ENCODE measurements around the gene GPRC5B. TPM values are rescaled to one million over a fixed set of nuclear protein-coding genes. Genes with fewer than 3 reads are reported as not detected.

GPRC5B gene
- total RNA-seq, 1 experiment from 2014 or later = 7.6 TPM

DNA sequence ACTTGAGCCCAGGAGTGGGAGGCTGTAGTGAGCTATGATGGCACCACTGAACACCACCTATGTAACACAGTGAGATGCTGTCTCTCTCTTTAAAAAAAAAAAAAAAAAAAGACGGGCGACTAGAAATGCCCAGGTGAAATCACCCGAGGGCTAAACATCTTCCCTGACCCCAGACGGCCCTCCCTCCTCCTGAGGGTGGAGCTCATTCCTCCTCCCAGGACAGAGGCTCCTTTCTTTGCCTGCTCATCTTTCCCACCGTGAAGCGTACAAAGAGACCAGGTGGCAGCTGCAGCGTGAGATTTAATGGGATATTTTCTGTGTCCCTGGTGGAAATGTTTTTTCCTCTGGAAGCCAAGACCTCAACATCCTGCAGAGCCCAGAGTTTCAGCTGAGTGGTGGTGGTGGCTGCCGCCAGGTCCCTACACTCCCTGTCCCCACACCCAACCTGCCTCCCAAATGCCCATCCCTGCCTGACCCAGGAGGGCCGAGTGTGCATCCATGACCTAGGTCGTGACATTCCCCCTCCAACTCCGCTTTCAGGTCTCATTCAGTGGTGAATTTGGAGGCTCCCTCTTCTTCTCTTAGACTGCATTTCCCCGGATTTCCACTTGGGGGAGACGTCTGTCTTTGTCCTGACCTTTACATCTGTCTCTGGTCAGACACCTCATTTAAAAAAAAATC, 14.4 kb upstream of the GPRC5B start:
- H3K4me3 Mint-ChIP-seq (ENCODE audit: unreplicated experiment) = no peak overlapping the region
- no TSS peak for BruUV-seq (replicated peaks)
- no peaks in the 10 kb centered on the region for H3K4me1 ChIP-seq
- H3K4me1 Mint-ChIP-seq (ENCODE audit: low read depth, unreplicated experiment) = peaks cover 7% of the 10 kb centered on the region
- H3K9me3 ChIP-seq = no peaks in the 10 kb centered on the region; the same call in 1 of the 2 replicates
- H3K27me3 ChIP-seq (replicated peaks; ENCODE audit: control insufficient read depth, insufficient read depth, low read length) = no peaks in the 10 kb centered on the region
- H3K27me3 Mint-ChIP-seq (ENCODE audit: insufficient read depth, unreplicated experiment) = peaks cover 9% of the 10 kb centered on the region
- CTCF ChIA-PET = interaction anchor here (0.6 to 2.7 kb wide), 11 partner anchors 8 to 794 kb away, joined by 3 to 20 read pairs (median 4); no protein-coding TSS in a partner anchor
- peak; percentile 57 to 70 for DNase-seq
- H3K4me3 ChIP-seq (ENCODE audit: low read depth, low read length) = no peak overlapping the region
- POLR2A ChIA-PET = no interaction called here
- no peaks in the 10 kb centered on the region for H3K9me3 Mint-ChIP-seq (ENCODE audit: unreplicated experiment)
- TF ChIP-seq CTCF (IDR thresholded peaks at IDR 0.05; ENCODE audit: insufficient read depth in 1 of 2, low read depth in 1 of 2, low read length in 1 of 2, severe bottlenecking in 1 of 2, unreplicated experiment in 1 of 2) = peak; percentile 60 to 75
- no peak overlapping the region for H3K27ac Mint-ChIP-seq (ENCODE audit: unreplicated experiment)
- H3K36me3 ChIP-seq (ENCODE audit: control insufficient read depth, insufficient read depth, low read length) = no peaks in the 10 kb centered on the region
- intact Hi-C loops (cut with micrococcal nuclease; ENCODE audit: unreplicated experiment) = loop anchor here (2.0 kb wide), 2 partner anchors 402 to 484 kb away; no protein-coding TSS in a partner anchor
- H3K36me3 Mint-ChIP-seq (ENCODE audit: insufficient read depth, unreplicated experiment) = no peaks in the 10 kb centered on the region

GRCh38 chr16:19898166-19898565, 13.5 kb upstream of the GPRC5B start:
- H3K36me3 Mint-ChIP-seq (ENCODE audit: insufficient read depth, unreplicated experiment) = no peaks in the 10 kb centered on the region
- peaks cover 7% of the 10 kb centered on the region for H3K4me1 Mint-ChIP-seq (ENCODE audit: low read depth, unreplicated experiment)
- Histone ChIP-seq H3K4me3 (ENCODE audit: low read depth, low read length) (no peak overlapping the region), H3K9me3 (no peaks in the 10 kb centered on the region; the same call in 1 of the 2 replicates), H3K36me3 (ENCODE audit: control insufficient read depth, insufficient read depth, low read length) (no peaks in the 10 kb centered on the region), H3K27me3 (replicated peaks; ENCODE audit: control insufficient read depth, insufficient read depth, low read length) (no peaks in the 10 kb centered on the region), H3K4me1 (no peaks in the 10 kb centered on the region)
- BruUV-seq (replicated peaks) = no TSS peak
- ChIA-PET POLR2A (no interaction called here), CTCF (interaction anchor here (0.7 to 2.4 kb wide), 5 partner anchors 9 to 488 kb away, joined by 3 to 20 read pairs (median 6); no protein-coding TSS in a partner anchor)
- DNase-seq = no peak
- H3K27me3 Mint-ChIP-seq (ENCODE audit: insufficient read depth, unreplicated experiment) = peaks cover 9% of the 10 kb centered on the region
- intact Hi-C loops (cut with micrococcal nuclease; ENCODE audit: unreplicated experiment) = loop anchor here (2.0 kb wide), 2 partner anchors 403 to 485 kb away; no protein-coding TSS in a partner anchor
- no peak overlapping the region for H3K27ac Mint-ChIP-seq (ENCODE audit: unreplicated experiment)
- H3K9me3 Mint-ChIP-seq (ENCODE audit: unreplicated experiment) = no peaks in the 10 kb centered on the region
- no peak overlapping the region for H3K4me3 Mint-ChIP-seq (ENCODE audit: unreplicated experiment)
- TF ChIP-seq CTCF (IDR thresholded peaks at IDR 0.05; ENCODE audit: insufficient read depth in 1 of 2, low read depth in 1 of 2, low read length in 1 of 2, severe bottlenecking in 1 of 2, unreplicated experiment in 1 of 2) = no peak

- H3K36me3 ChIP-seq (ENCODE audit: control insufficient read depth, insufficient read depth, low read length) = no peaks in the 10 kb centered on the region
- ChIA-PET POLR2A (no interaction called here), CTCF (interaction anchor here (0.6 to 0.8 kb wide), 3 partner anchors 11 to 314 kb away, joined by 3 to 5 read pairs (median 4); no protein-coding TSS in a partner anchor)
These were observed 12.3 kb upstream of the GPRC5B start for GRCh38 chr16:19896951-19897350.

More at GRCh38 chr16:19896951-19897350, 12.3 kb upstream of the GPRC5B start:
- Mint-ChIP-seq H3K36me3 (ENCODE audit: insufficient read depth, unreplicated experiment) (no peaks in the 10 kb centered on the region), H3K9me3 (ENCODE audit: unreplicated experiment) (no peaks in the 10 kb centered on the region), H3K27ac (ENCODE audit: unreplicated experiment) (no peak overlapping the region), H3K4me1 (ENCODE audit: low read depth, unreplicated experiment) (peaks cover 7% of the 10 kb centered on the region), H3K4me3 (ENCODE audit: unreplicated experiment) (no peak overlapping the region), H3K27me3 (ENCODE audit: insufficient read depth, unreplicated experiment) (peaks cover 6% of the 10 kb centered on the region)
- H3K4me1 ChIP-seq = no peaks in the 10 kb centered on the region
- BruUV-seq (replicated peaks) = no TSS peak
- DNase-seq = no peak
- no peaks in the 10 kb centered on the region; the same call in 1 of the 2 replicates for H3K9me3 ChIP-seq
- no peak for TF ChIP-seq CTCF (IDR thresholded peaks at IDR 0.05; ENCODE audit: insufficient read depth in 1 of 2, low read depth in 1 of 2, low read length in 1 of 2, severe bottlenecking in 1 of 2, unreplicated experiment in 1 of 2)
- intact Hi-C loops (cut with micrococcal nuclease; ENCODE audit: unreplicated experiment) = no loop called here
- H3K27me3 ChIP-seq (replicated peaks; ENCODE audit: control insufficient read depth, insufficient read depth, low read length) = no peaks in the 10 kb centered on the region
- no peak overlapping the region for H3K4me3 ChIP-seq (ENCODE audit: low read depth, low read length)
